H9 (cell line): Measurements from ENCODE around the gene IQSEC1. TPM values are rescaled to one million over a fixed set of nuclear protein-coding genes. Genes with fewer than 3 reads are reported as not detected.

Source experiments
- DNase-seq: peaks from one replicate; pipeline ENCODE4 v3.0.0-alpha.2; 2017
- H2AFZ ChIP-seq: one replicate; pipeline ENCODE4 v1.6.1; 2013; ENCODE audit warnings: mild to moderate bottlenecking, low read length, control low read depth, moderate library complexity
- H2AK5ac ChIP-seq: 2 replicates; pipeline ENCODE4 v1.6.1; 2013; ENCODE audit warnings: low read length, control low read depth, mixed read lengths; ENCODE audit not compliant: insufficient read length
- H2BK120ac ChIP-seq: one replicate; pipeline ENCODE4 v1.6.1; 2013; ENCODE audit warnings: low read depth, mild to moderate bottlenecking, low read length, control low read depth, inconsistent platforms; ENCODE audit not compliant: poor library complexity, severe bottlenecking
- H2BK12ac ChIP-seq: 2 replicates; pipeline ENCODE4 v1.6.1; 2013; ENCODE audit warnings: low read length, control low read depth, mixed read lengths, low read depth; ENCODE audit not compliant: insufficient read length
- H2BK15ac ChIP-seq: 2 replicates; pipeline ENCODE4 v1.6.1; 2013; ENCODE audit warnings: low read depth, low read length, control low read depth
- H2BK20ac ChIP-seq: one replicate; pipeline ENCODE4 v1.6.1; 2013; ENCODE audit warnings: low read depth, mild to moderate bottlenecking, low read length, control low read depth, inconsistent platforms; ENCODE audit not compliant: poor library complexity, severe bottlenecking
- H2BK5ac ChIP-seq: 2 replicates; pipeline ENCODE4 v1.6.1; 2013; ENCODE audit warnings: low read length, control low read depth, mixed read lengths; ENCODE audit not compliant: insufficient read length
- H3K14ac ChIP-seq: 2 replicates; pipeline ENCODE4 v1.6.1; 2013; ENCODE audit warnings: low read length, control low read depth; ENCODE audit not compliant: insufficient read depth
- H3K18ac ChIP-seq: 2 replicates; pipeline ENCODE4 v1.6.1; 2013; ENCODE audit warnings: low read depth, mild to moderate bottlenecking, mixed read lengths, low read length, control low read depth; ENCODE audit not compliant: insufficient read length
- H3K23ac ChIP-seq: 2 replicates; pipeline ENCODE4 v1.6.1; 2013; ENCODE audit warnings: low read length, control low read depth, mixed read lengths, low read depth; ENCODE audit not compliant: insufficient read length
- H3K23me2 ChIP-seq: 2 replicates; pipeline ENCODE4 v1.6.1; 2013; ENCODE audit warnings: low read depth, mild to moderate bottlenecking, mixed read lengths, low read length, control low read depth; ENCODE audit not compliant: insufficient read length, poor library complexity, severe bottlenecking
- H3K27ac ChIP-seq: 2 replicates; pipeline ENCODE4 v1.5.1; 2013; ENCODE audit warnings: low read length, control low read depth, mixed read lengths, low read depth; ENCODE audit not compliant: insufficient read length
- H3K27me3 ChIP-seq: 2 replicates; pipeline ENCODE4 v1.6.1; 2013; ENCODE audit warnings: low read length, control low read depth, inconsistent platforms; ENCODE audit not compliant: insufficient read depth
- H3K4ac ChIP-seq: 2 replicates; pipeline ENCODE4 v1.6.1; 2013; ENCODE audit warnings: low read depth, mild to moderate bottlenecking, control low read depth, inconsistent platforms, low read length, moderate library complexity
- H3K4me1 ChIP-seq: 2 replicates; pipeline ENCODE4 v1.6.1; 2013; ENCODE audit warnings: low read length, control low read depth, inconsistent platforms; ENCODE audit not compliant: insufficient read depth
- H3K4me2 ChIP-seq: 2 replicates; pipeline ENCODE4 v1.6.1; 2013; ENCODE audit warnings: low read length, control low read depth, mixed read lengths; ENCODE audit not compliant: insufficient read length, insufficient read depth
- H3K56ac ChIP-seq: 2 replicates; pipeline ENCODE4 v1.6.1; 2013; ENCODE audit warnings: low read depth, mild to moderate bottlenecking, mixed read lengths, low read length, control low read depth; ENCODE audit not compliant: insufficient read length
- H3K79me1 ChIP-seq: 2 replicates; pipeline ENCODE4 v1.6.1; 2013; ENCODE audit warnings: low read depth, mild to moderate bottlenecking, moderate library complexity, low read length, control low read depth, inconsistent platforms; ENCODE audit not compliant: insufficient read depth, poor library complexity, severe bottlenecking
- H3K79me2 ChIP-seq: 2 replicates; pipeline ENCODE4 v1.6.1; 2013; ENCODE audit warnings: low read length, control low read depth, inconsistent platforms; ENCODE audit not compliant: insufficient read depth
- H3K9ac ChIP-seq: 2 replicates; pipeline ENCODE4 v1.6.1; 2013; ENCODE audit warnings: low read length, control low read depth, mixed read lengths; ENCODE audit not compliant: insufficient read length; ENCODE audit errors: extremely low read depth
- H3K9me3 ChIP-seq: one replicate; pipeline ENCODE4 v1.6.1; 2013; ENCODE audit warnings: low read depth, low read length, inconsistent platforms; ENCODE audit not compliant: control insufficient read depth
- H3T11ph ChIP-seq: one replicate; pipeline ENCODE4 v1.6.1; 2013; ENCODE audit warnings: mild to moderate bottlenecking, low read length, control low read depth, inconsistent platforms
- H4K20me1 ChIP-seq: one replicate; pipeline ENCODE4 v1.6.1; 2013; ENCODE audit not compliant: control insufficient read depth, insufficient read length, insufficient read depth
- H4K5ac ChIP-seq: 2 replicates; pipeline ENCODE4 v1.6.1; 2013; ENCODE audit warnings: low read depth, mild to moderate bottlenecking, mixed read lengths, low read length, control low read depth; ENCODE audit not compliant: insufficient read length
- H4K8ac ChIP-seq: replicated peaks from 2 replicates; pipeline ENCODE4 v1.6.1; 2013; ENCODE audit warnings: low read length, control low read depth, mixed read lengths, low read depth; ENCODE audit not compliant: insufficient read length
- H4K91ac ChIP-seq: 2 replicates; pipeline ENCODE4 v1.6.1; 2013; ENCODE audit warnings: low read depth, mild to moderate bottlenecking, moderate library complexity, mixed read lengths, low read length, control low read depth; ENCODE audit not compliant: insufficient read length
- H3K27ac Mint-ChIP-seq, 3 experiments: 2 replicates in 2 of 3; 3 replicates in 1 of 3; pipeline ENCODE4 v1.8.0; 2020 to 2021; ENCODE audit warnings: mixed read lengths in 3 of 3, mild to moderate bottlenecking in 1 of 3, moderate library complexity in 1 of 3
- H3K27me3 Mint-ChIP-seq: 2 replicates; pipeline ENCODE4 v1.8.0; 2021; ENCODE audit warnings: low read depth, mild to moderate bottlenecking, moderate library complexity, mixed read lengths
- H3K36me3 Mint-ChIP-seq, 3 experiments: 2 replicates in 2 of 3; 3 replicates in 1 of 3; pipeline ENCODE4 v1.8.0; 2020 to 2021; ENCODE audit warnings: low read depth in 3 of 3, mixed read lengths in 3 of 3; ENCODE audit not compliant: insufficient read depth in 1 of 3
- H3K4me1 Mint-ChIP-seq, 2 experiments: 2 replicates each; pipeline ENCODE4 v1.8.0; 2020; ENCODE audit warnings: mixed read lengths in 2 of 2
- H3K4me3 Mint-ChIP-seq, 2 experiments: 2 replicates in 1 of 2; 3 replicates in 1 of 2; pipeline ENCODE4 v1.8.0; 2020 to 2021; ENCODE audit warnings: mild to moderate bottlenecking in 2 of 2, mixed read lengths in 2 of 2, moderate library complexity in 1 of 2
- H3K9me3 Mint-ChIP-seq, 2 experiments: 2 replicates in 1 of 2; 3 replicates in 1 of 2; pipeline ENCODE4 v1.8.0; 2020; ENCODE audit warnings: mild to moderate bottlenecking in 2 of 2, mixed read lengths in 2 of 2, moderate library complexity in 1 of 2
- CTCF ChIP-seq: fragments of 200-600 bp; sonication (generic); conservative IDR thresholded peaks from 3 replicates; pipeline ENCODE4 v1.8.0; 2021; ENCODE audit warnings: antibody characterized with exemption, mild to moderate bottlenecking
- WGBS: extraction: QIAGEN DNeasy Blood & Tissue Kit; methylation state at CpG from one replicate; pipeline ENCODE4 v1.1.7; 2013; ENCODE audit warnings: missing lambda C conversion rate, low lambda C conversion rate, mixed read lengths; ENCODE audit not compliant: insufficient read length; ENCODE audit errors: extremely low coverage; 5-methylcytosine and 5-hydroxymethylcytosine counted together
- total RNA-seq: library from RNA; stranded (reverse); gene quantifications from 2 replicates; pipeline ENCODE4 v1.2.1, GENCODE V29; 2021

The IQSEC1 gene
- total RNA-seq, 1 experiment from 2014 or later = 19.1 TPM

DNA sequence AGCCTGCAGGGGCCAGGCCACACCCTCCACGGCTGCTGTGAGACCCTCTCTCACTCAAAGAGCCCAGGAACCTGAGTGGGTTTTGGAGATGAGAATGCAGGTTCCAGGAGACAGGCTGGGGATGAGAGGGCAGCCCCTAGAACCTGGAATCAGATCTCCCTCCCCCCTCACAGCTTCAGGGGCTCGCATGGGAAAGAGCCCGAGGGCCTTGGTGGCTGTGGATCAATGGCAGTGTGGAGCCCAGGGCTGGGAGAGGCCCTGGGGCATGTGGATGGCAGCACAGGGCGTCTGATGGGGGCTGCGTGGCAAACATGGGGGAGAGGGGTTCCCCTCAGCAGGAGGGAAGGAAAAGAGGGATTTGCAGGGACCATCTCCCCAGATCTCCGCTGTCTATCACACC, 119.0 kb downstream of the IQSEC1 start:
- peaks cover 3% of the 10 kb centered on the region for H3K79me1 ChIP-seq
- Mint-ChIP-seq H3K36me3 (peaks cover 0 to 2% (median 0%) of the 10 kb centered on the region in 3 experiments; a peak in 1 of 7 replicates), H3K4me1 (peaks cover 0 to 11% of the 10 kb centered on the region in 2 experiments; a peak in 2 of 4 replicates), H3K27ac (no peak overlapping the region), H3K9me3 (no peaks in the 10 kb centered on the region), H3K27me3 (no peaks in the 10 kb centered on the region; the same call in 1 of the 2 replicates), H3K4me3 (no peak overlapping the region)
- no peak overlapping the region for H3K4ac ChIP-seq
- no peaks in the 10 kb centered on the region for H3K27me3 ChIP-seq
- no peak overlapping the region for H4K8ac ChIP-seq
- H2BK20ac ChIP-seq = no peak overlapping the region
- H4K20me1 ChIP-seq = no peaks in the 10 kb centered on the region
- no peak overlapping the region for H3K18ac ChIP-seq
- no peak overlapping the region for H4K91ac ChIP-seq
- no peak overlapping the region for H3K4me2 ChIP-seq
- no peak for TF ChIP-seq CTCF
- H3K23ac ChIP-seq = no peak overlapping the region
- H3T11ph ChIP-seq = no peak overlapping the region
- H2AFZ ChIP-seq = no peak overlapping the region
- no peak overlapping the region for H3K27ac ChIP-seq
- H3K14ac ChIP-seq = no peak overlapping the region
- no peak overlapping the region for H2BK120ac ChIP-seq
- no peaks in the 10 kb centered on the region for H3K79me2 ChIP-seq
- no peak overlapping the region for H2BK5ac ChIP-seq
- no peak overlapping the region for H2AK5ac ChIP-seq
- no CpG with 5 or more reads among the region's 6 CpGs for WGBS
- H4K5ac ChIP-seq = no peak overlapping the region
- no peaks in the 10 kb centered on the region for H3K9me3 ChIP-seq
- H3K56ac ChIP-seq = no peak overlapping the region
- H3K23me2 ChIP-seq = no peaks in the 10 kb centered on the region
- no peaks in the 10 kb centered on the region for H3K4me1 ChIP-seq
- no peak overlapping the region for H2BK12ac ChIP-seq
- no peak overlapping the region for H3K9ac ChIP-seq
- no peak overlapping the region for H2BK15ac ChIP-seq
- DNase-seq = no peak
